Dendritic cell treated with granulocyte-macrophage colony-stimulating factor and Interleukin-4, amounts not matched to agents 40 ng/mL and 50 ng/mL, for 4 days (primary cell): Measurements from ENCODE around the gene RBP7.
A peak's percentile ranks its signal among the peaks of the same experiment; 100 is the strongest.

Source experiments
- H3K27ac Mint-ChIP-seq: one replicate; pipeline ENCODE4 v1.8.0; 2022; ENCODE audit warnings: mild to moderate bottlenecking, mixed read lengths
- H3K27me3 Mint-ChIP-seq: one replicate; pipeline ENCODE4 v1.8.0; 2022; ENCODE audit warnings: mild to moderate bottlenecking, mixed read lengths
- H3K36me3 Mint-ChIP-seq: one replicate; pipeline ENCODE4 v1.8.0; 2022; ENCODE audit warnings: low read depth, mixed read lengths
- H3K4me1 Mint-ChIP-seq: one replicate; pipeline ENCODE4 v1.8.0; 2022; ENCODE audit warnings: low read depth, mixed read lengths
- H3K4me3 Mint-ChIP-seq: one replicate; pipeline ENCODE4 v1.8.0; 2022; ENCODE audit warnings: mild to moderate bottlenecking, moderate library complexity, mixed read lengths
- H3K9me3 Mint-ChIP-seq: one replicate; pipeline ENCODE4 v1.8.0; 2022; ENCODE audit warnings: mixed read lengths
- intact Hi-C: fragments of 100-400 bp; cut with micrococcal nuclease; formaldehyde crosslinking; loops from one replicate; pipeline ENCODE4 v1.15.0; 2022

The RBP7 gene

GRCh38 chr1:10046356-10047085 is 49.5 kb downstream of the RBP7 start:
- intact Hi-C loops: no loop called here
- Mint-ChIP-seq H3K27me3 (no peaks in the 10 kb centered on the region), H3K27ac (no peak overlapping the region), H3K36me3 (peaks cover 73% of the 10 kb centered on the region), H3K9me3 (no peaks in the 10 kb centered on the region), H3K4me1 (peaks cover 24% of the 10 kb centered on the region), H3K4me3 (no peak overlapping the region)

DNA sequence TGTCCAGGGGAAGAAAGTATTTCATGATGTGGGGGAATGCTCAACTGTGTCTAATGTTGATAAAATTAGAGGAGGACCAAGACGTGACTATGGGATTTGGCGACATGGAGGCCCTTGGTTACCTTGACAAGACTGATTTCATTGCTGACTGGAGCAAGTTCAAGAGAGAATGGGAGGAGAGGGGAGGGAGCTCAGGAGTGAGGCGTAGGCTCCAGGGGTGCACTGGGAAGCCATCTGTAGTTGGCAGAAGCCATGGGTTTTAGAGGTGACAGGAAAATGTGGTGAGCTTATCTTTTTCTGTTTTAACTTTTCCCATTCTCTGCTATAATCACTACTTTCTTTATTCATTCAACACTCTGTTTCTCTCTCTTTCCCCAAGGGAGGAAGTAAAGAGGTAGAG is 51.6 kb downstream of the RBP7 start:
- peaks cover 24% of the 10 kb centered on the region for H3K4me1 Mint-ChIP-seq
- intact Hi-C loops: no loop called here
- no peaks in the 10 kb centered on the region for H3K9me3 Mint-ChIP-seq
- H3K36me3 Mint-ChIP-seq: peaks cover 67% of the 10 kb centered on the region
- no peak overlapping the region for H3K27ac Mint-ChIP-seq
- H3K27me3 Mint-ChIP-seq: no peaks in the 10 kb centered on the region
- H3K4me3 Mint-ChIP-seq: no peak overlapping the region

GRCh38 chr1:10050611-10051010 is 53.6 kb downstream of the RBP7 start:
- Mint-ChIP-seq H3K27ac (no peak overlapping the region), H3K36me3 (peaks cover 48% of the 10 kb centered on the region), H3K27me3 (no peaks in the 10 kb centered on the region), H3K4me1 (peaks cover 21% of the 10 kb centered on the region), H3K4me3 (no peak overlapping the region), H3K9me3 (no peaks in the 10 kb centered on the region)
- intact Hi-C loops: no loop called here

DNA sequence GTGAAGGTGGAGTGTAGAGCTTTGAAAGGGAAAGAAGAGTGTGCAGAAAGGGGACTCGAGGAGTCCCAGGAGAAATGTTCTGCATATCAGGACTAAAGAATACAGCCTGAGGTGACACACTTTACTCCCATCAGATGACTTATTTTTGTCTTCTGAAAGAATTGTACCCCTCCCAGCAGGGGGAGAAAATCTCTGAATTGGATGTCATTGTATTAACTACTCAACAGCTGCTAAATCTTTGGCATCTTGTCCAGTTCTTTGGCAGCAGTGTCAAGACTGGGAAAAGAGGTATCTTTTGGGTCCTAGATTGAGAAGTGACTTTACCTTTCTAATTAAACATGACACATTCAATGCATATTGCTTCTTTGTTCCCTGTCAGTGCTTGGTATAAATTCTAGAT is 54.6 kb downstream of the RBP7 start:
- intact Hi-C loops: no loop called here
- H3K36me3 Mint-ChIP-seq: peaks cover 47% of the 10 kb centered on the region
- H3K27ac Mint-ChIP-seq: no peak overlapping the region
- no peaks in the 10 kb centered on the region for H3K9me3 Mint-ChIP-seq
- no peak overlapping the region for H3K4me3 Mint-ChIP-seq
- H3K27me3 Mint-ChIP-seq: no peaks in the 10 kb centered on the region
- peaks cover 21% of the 10 kb centered on the region for H3K4me1 Mint-ChIP-seq

DNA sequence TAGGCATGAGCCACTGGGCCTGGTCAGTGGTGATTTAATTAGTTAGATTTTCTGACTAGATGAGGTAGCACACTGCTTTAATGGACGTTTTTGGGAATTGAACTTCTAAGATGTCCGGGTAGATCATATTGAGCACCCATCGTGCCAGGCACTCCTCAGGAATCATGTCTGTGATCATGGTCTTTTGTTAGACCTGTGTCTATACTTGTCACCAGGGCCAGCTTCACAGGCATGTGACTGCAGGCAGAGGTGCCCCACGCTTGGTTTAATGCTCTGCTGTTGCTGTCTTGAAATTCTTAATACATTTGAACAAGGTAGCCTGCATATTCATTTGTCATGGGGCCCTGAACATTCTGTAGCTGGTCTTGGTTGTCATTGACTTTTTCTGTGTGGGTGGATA is 55.3 kb downstream of the RBP7 start:
- peaks cover 47% of the 10 kb centered on the region for H3K36me3 Mint-ChIP-seq
- H3K9me3 Mint-ChIP-seq: no peaks in the 10 kb centered on the region

DNA sequence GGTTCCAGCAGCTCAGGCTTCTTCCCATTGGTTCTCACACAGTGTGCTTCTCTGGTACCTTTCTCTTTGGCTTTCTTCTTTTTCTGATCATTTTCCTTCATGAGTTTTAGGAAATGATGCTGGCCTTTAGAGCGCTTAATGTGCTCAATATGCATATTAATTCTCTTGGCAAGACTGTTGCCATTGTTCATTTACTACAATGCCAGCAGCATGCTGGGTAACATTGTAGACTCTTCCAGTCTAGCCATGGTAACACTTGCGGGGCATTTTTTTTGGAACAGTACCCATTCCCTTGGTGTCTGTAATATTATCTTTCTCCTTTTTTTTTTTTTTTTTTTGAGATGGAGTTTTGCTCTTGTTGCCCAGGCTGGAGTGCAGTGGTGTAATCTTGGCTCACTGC is 57.4 kb downstream of the RBP7 start:
- Mint-ChIP-seq H3K27me3 (no peaks in the 10 kb centered on the region), H3K9me3 (no peaks in the 10 kb centered on the region), H3K36me3 (peaks cover 54% of the 10 kb centered on the region), H3K27ac (no peak overlapping the region), H3K4me1 (peaks cover 35% of the 10 kb centered on the region), H3K4me3 (no peak overlapping the region)
- intact Hi-C loops: no loop called here

More for the DNA sequence above, 55.3 kb downstream of the RBP7 start:
- intact Hi-C loops: no loop called here
- H3K27me3 Mint-ChIP-seq: no peaks in the 10 kb centered on the region
- H3K4me1 Mint-ChIP-seq: peaks cover 19% of the 10 kb centered on the region
- no peak overlapping the region for H3K4me3 Mint-ChIP-seq
- H3K27ac Mint-ChIP-seq: no peak overlapping the region

DNA sequence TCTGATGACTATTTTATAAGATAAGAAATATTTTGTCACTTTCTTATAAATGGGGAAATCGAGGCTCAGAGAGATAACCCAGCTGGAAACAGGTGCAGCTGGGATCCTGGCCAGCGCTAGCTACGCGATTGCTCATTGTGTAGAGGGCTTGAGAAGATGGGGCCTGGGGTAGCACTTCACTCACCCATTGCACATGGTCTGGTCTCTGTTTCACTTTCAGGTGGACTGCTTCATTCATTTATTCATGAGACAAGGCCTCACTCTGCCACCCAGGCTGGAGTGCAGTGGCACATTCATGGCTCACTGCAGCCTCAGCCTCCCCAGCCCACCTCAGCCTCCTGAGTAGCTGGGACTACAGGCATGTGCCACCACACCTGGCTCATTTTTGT is 59.6 kb downstream of the RBP7 start:
- Mint-ChIP-seq H3K36me3 (peaks cover 38% of the 10 kb centered on the region), H3K27me3 (no peaks in the 10 kb centered on the region), H3K4me3 (no peak overlapping the region), H3K9me3 (no peaks in the 10 kb centered on the region), H3K4me1 (peaks cover 35% of the 10 kb centered on the region), H3K27ac (peak overlapping the region; percentile 46)
- intact Hi-C loops: no loop called here

GRCh38 chr1:10057343-10057742 is 60.3 kb downstream of the RBP7 start:
- no peak overlapping the region for H3K27ac Mint-ChIP-seq
- intact Hi-C loops: no loop called here
- H3K4me3 Mint-ChIP-seq: no peak overlapping the region
- H3K9me3 Mint-ChIP-seq: no peaks in the 10 kb centered on the region
- H3K36me3 Mint-ChIP-seq: peaks cover 30% of the 10 kb centered on the region
- no peaks in the 10 kb centered on the region for H3K27me3 Mint-ChIP-seq
- peaks cover 35% of the 10 kb centered on the region for H3K4me1 Mint-ChIP-seq

DNA sequence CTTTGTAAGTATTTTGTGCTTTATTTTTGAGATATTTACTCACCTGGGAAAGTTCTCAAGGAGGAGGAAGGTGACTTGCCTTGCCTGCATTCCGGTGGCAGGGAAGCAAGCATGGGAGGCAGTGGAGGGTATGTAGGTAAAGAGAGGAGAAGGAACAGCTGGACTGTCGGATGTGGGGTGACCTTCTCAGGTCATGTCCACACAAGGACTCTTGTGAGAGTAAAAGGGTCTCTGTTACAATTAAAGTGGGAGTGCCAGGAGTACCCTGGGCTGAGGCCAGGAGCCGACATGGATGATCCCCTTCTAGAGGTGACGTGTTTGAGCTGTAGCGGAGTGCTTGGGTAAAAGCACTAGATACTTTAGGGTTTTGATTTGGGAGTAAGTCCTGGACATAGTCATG is 60.8 kb downstream of the RBP7 start:
- Mint-ChIP-seq H3K27me3 (no peaks in the 10 kb centered on the region), H3K4me3 (no peak overlapping the region), H3K27ac (no peak overlapping the region), H3K36me3 (peaks cover 26% of the 10 kb centered on the region), H3K9me3 (no peaks in the 10 kb centered on the region), H3K4me1 (peaks cover 35% of the 10 kb centered on the region)
- intact Hi-C loops: no loop called here

DNA sequence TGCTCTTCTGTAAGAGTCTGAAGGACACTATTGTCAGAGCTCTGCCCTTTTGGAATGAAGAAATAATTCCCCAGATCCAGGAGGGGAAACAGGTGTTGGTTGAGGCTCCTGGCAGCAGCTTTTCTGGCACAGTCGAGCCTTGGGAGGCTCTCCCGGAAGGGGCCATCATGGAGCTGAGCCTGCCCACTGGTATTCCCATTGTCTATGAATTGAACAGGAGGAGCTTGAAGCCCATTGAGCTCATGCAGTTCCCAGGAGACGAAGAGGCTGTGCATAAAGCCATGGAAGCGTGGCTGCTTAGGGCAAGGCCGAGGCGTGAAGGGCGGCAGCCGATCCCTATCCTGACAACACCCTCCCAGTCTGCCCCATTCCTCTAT is 62.3 kb downstream of the RBP7 start:
- H3K27me3 Mint-ChIP-seq: peaks cover 6% of the 10 kb centered on the region
- peaks cover 32% of the 10 kb centered on the region for H3K36me3 Mint-ChIP-seq
- no peak overlapping the region for H3K4me3 Mint-ChIP-seq
- intact Hi-C loops: no loop called here
- H3K27ac Mint-ChIP-seq: no peak overlapping the region
- H3K9me3 Mint-ChIP-seq: no peaks in the 10 kb centered on the region
- peaks cover 48% of the 10 kb centered on the region for H3K4me1 Mint-ChIP-seq

- Mint-ChIP-seq H3K4me3 (no peak overlapping the region), H3K36me3 (peaks cover 32% of the 10 kb centered on the region), H3K9me3 (no peaks in the 10 kb centered on the region), H3K27me3 (peaks cover 11% of the 10 kb centered on the region), H3K4me1 (peaks cover 54% of the 10 kb centered on the region), H3K27ac (no peak overlapping the region)
- intact Hi-C loops: no loop called here
Observed at GRCh38 chr1:10060311-10061100, 63.5 kb downstream of the RBP7 start.

GRCh38 chr1:10061276-10061675 is 64.2 kb downstream of the RBP7 start:
- Mint-ChIP-seq H3K27ac (no peak overlapping the region), H3K27me3 (peaks cover 11% of the 10 kb centered on the region), H3K36me3 (peaks cover 32% of the 10 kb centered on the region), H3K4me3 (no peak overlapping the region), H3K9me3 (no peaks in the 10 kb centered on the region), H3K4me1 (peaks cover 51% of the 10 kb centered on the region)
- intact Hi-C loops: no loop called here

DNA sequence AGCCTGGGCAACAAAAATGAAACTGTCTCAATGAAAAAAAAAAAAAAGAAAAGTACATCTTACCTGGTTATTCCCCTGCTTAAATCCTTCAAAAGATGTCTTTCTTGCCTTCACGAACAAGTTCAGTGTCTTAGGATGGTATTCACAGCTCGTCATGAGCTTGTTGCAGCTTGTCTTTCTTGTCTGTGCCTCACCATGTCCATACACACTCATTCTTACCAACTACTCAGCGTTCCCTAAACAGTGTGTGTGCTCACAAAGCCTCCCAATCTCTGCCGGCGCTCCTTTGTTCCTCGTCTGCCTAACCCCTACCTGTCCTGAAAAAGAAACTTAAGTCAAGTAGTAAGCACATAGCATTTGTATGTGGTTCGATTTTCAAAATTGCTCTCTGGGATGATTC is 66.8 kb downstream of the RBP7 start:
- H3K36me3 Mint-ChIP-seq: peaks cover 16% of the 10 kb centered on the region
- no peaks in the 10 kb centered on the region for H3K9me3 Mint-ChIP-seq
- peaks cover 19% of the 10 kb centered on the region for H3K27me3 Mint-ChIP-seq
- intact Hi-C loops: no loop called here
- peaks cover 46% of the 10 kb centered on the region for H3K4me1 Mint-ChIP-seq
- H3K27ac Mint-ChIP-seq: no peak overlapping the region
- no peak overlapping the region for H3K4me3 Mint-ChIP-seq

GRCh38 chr1:10064416-10065343 is 67.7 kb downstream of the RBP7 start:
- H3K4me3 Mint-ChIP-seq: peak overlapping the region; percentile 2
- intact Hi-C loops: no loop called here
- no peaks in the 10 kb centered on the region for H3K9me3 Mint-ChIP-seq
- H3K27me3 Mint-ChIP-seq: peaks cover 26% of the 10 kb centered on the region
- H3K4me1 Mint-ChIP-seq: peaks cover 50% of the 10 kb centered on the region
- H3K36me3 Mint-ChIP-seq: peaks cover 10% of the 10 kb centered on the region
- peak overlapping the region; percentile 37 for H3K27ac Mint-ChIP-seq
